ENCODE measurements around the gene PFDN6. TPM values are rescaled to one million over a fixed set of nuclear protein-coding genes. Genes with fewer than 3 reads are reported as not detected.

PFDN6 gene
- total RNA-seq, 1 donor from 2014 or later, result 90.7 TPM

Other genes with a start within 250 kb of the PFDN6 start
- gene HLA-DPA1, start 216.0 kb upstream of the PFDN6 start, total RNA-seq, result 119 and 125 TPM in 2 replicates
- gene HLA-DPB1, start 213.6 kb upstream of the PFDN6 start, total RNA-seq, result 49.5 and 51.7 TPM in 2 replicates
- gene COL11A2, start 97.1 kb upstream of the PFDN6 start, total RNA-seq, result 0.59 and 0.77 TPM in 2 replicates
- gene RXRB, start 88.9 kb upstream of the PFDN6 start, total RNA-seq, result 41.5 and 41.9 TPM in 2 replicates
- 55.9 and 59.9 TPM in 2 replicates for gene SLC39A7, start 88.7 kb upstream of the PFDN6 start, total RNA-seq
- 9.3 and 10.9 TPM in 2 replicates for gene HSD17B8, start 84.9 kb upstream of the PFDN6 start, total RNA-seq
- gene RING1, start 81.1 kb upstream of the PFDN6 start, total RNA-seq, result 41.2 and 41.6 TPM in 2 replicates
- gene VPS52, start 17.7 kb upstream of the PFDN6 start, total RNA-seq, result 65.8 and 68.3 TPM in 2 replicates
- 2,577 and 2,622 TPM in 2 replicates for gene RPS18, start 17.5 kb upstream of the PFDN6 start, total RNA-seq
- 13.9 and 14.5 TPM in 2 replicates for gene B3GALT4, start 12.5 kb upstream of the PFDN6 start, total RNA-seq
- 70.2 and 77.2 TPM in 2 replicates for gene WDR46, start 362 bp upstream of the PFDN6 start, total RNA-seq
- 42.1 and 43.3 TPM in 2 replicates for gene RGL2, start 9.3 kb downstream of the PFDN6 start, total RNA-seq
- gene TAPBP, start 24.5 kb downstream of the PFDN6 start, total RNA-seq, result 277 TPM in 2 replicates
- 11.6 and 12.9 TPM in 2 replicates for gene ZBTB22, start 28.1 kb downstream of the PFDN6 start, total RNA-seq
- 83.3 and 83.8 TPM in 2 replicates for gene DAXX, start 33.4 kb downstream of the PFDN6 start, total RNA-seq
- gene KIFC1, start 102.2 kb downstream of the PFDN6 start, total RNA-seq, result 123 and 127 TPM in 2 replicates
- gene PHF1, start 121.4 kb downstream of the PFDN6 start, total RNA-seq, result 27.3 and 34.1 TPM in 2 replicates
- 153 and 155 TPM in 2 replicates for gene CUTA, start 128.5 kb downstream of the PFDN6 start, total RNA-seq
- 36.4 and 40.7 TPM in 2 replicates for gene SYNGAP1, start 130.5 kb downstream of the PFDN6 start, total RNA-seq
- 9.8 and 10.3 TPM in 2 replicates for gene ZBTB9, start 165.0 kb downstream of the PFDN6 start, total RNA-seq